HAP-1 (cell line): Measurements from ENCODE around the gene GFPT2.
"Not testable (repeated sequence)": the region's sequence is repeated elsewhere in the genome, so short reads cannot be mapped to it uniquely, and the experiment has no call there.

Experiments
- DNase-seq, 2 experiments: peaks; one replicate each; pipeline ENCODE4 v3.0.0-alpha.2; 2016 to 2020; ENCODE audit warnings: low spot score in 2 of 2
- H3K27me3 ChIP-seq: fragments of 250-450 bp; sonication (Bioruptor Pico); 2 replicates; pipeline ENCODE4 v1.5.1; 2020; ENCODE audit warnings: low read depth, mild to moderate bottlenecking, moderate library complexity
- H3K36me3 ChIP-seq: fragments of 250-450 bp; sonication (Bioruptor Pico); replicated peaks from 2 replicates; pipeline ENCODE4 v1.5.1; 2020; ENCODE audit warnings: mild to moderate bottlenecking
- H3K4me1 ChIP-seq: fragments of 250-450 bp; sonication (Bioruptor Pico); 2 replicates; pipeline ENCODE4 v1.5.1; 2020; ENCODE audit warnings: mild to moderate bottlenecking
- H3K4me3 ChIP-seq: fragments of 250-450 bp; sonication (Bioruptor Pico); 2 replicates; pipeline ENCODE4 v1.5.1; 2020; ENCODE audit warnings: mild to moderate bottlenecking, moderate library complexity
- H3K9me3 ChIP-seq: fragments of 250-450 bp; sonication (Bioruptor Pico); 2 replicates; pipeline ENCODE4 v1.5.1; 2020; ENCODE audit warnings: mild to moderate bottlenecking, moderate library complexity
- in situ Hi-C: fragments of 300-500 bp; cut with MboI; formaldehyde crosslinking; loops from 3 replicates; pipeline ENCODE4 v1.14.3; 2020; ENCODE audit warnings: low sequenced_read_pairs, inconsistent platforms, mixed read lengths

The GFPT2 gene

DNA sequence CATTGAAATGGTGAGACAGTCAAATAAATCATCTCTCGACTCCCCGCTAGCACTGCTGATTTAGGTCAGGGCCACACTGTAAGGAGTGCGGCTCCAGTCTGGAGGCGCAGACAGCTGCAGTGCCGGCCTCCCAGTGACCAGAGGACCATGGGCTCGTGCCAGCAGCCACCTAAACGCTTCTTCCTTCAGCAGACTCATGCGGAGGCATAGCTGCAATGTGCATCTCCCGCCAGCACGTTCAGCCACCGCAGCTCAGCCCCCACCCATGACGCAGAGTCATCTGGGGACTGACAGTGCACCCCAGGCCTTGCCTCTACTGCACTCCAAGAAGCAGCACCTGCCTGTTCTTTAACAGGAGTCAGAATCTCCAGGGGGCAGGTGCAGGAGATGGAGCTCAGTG is 47.7 kb downstream of the GFPT2 start:
- in situ Hi-C loops = no loop called here
- H3K27me3 ChIP-seq = no peaks in the 10 kb centered on the region
- H3K4me3 ChIP-seq = no peak overlapping the region
- H3K9me3 ChIP-seq = no peaks in the 10 kb centered on the region
- H3K4me1 ChIP-seq = no peaks in the 10 kb centered on the region
- peaks cover 4% of the 10 kb centered on the region for H3K36me3 ChIP-seq
- DNase-seq = no peak

DNA sequence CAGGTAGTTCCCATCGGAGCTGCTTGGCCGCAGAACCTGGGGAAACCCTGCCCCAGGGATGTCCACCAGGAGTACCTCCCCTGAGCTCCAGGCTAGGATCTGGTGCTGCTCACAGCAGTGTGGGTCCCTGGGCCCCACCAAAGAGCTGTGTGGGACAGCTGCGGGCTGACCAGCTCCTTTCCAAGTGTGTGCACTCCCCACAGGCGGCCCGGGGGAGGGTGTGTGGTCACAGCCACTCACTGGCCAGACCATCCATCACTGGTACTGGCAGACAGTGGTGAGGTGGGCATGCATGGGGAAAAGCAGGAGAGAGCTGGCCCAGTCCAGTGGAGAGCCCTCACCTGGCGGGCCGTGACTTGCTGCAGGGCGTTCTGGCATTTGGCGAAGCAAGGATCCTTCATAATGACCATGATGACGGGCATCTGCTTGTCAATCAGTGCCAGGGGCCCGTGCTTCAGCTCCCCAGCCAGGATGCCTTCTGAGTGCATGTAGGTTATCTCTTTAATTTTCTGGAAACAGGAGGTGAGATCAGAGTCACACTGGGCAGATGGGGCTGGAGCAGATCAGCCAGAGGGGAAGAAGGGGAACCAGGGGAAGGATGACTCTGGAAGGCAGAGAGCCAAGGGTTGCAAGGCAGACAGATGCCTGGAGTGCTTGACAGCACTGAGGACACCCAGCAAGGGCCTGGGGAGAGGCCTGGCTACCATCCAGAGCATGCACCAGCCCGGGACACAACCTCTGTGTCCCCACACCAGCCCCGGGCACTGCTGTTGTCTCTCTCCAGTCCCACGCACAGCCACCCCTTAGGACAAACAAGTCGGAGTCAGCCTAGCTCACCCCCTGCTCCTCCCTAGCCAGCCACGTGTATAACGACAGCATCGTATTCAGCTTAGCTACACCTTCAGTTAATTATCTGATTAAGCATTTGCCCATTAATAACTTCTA is 48.4 kb downstream of the GFPT2 start:
- Histone ChIP-seq H3K36me3 (peaks cover 4% of the 10 kb centered on the region), H3K4me3 (no peak overlapping the region), H3K4me1 (no peaks in the 10 kb centered on the region), H3K27me3 (no peaks in the 10 kb centered on the region), H3K9me3 (no peaks in the 10 kb centered on the region)
- DNase-seq = no peak
- in situ Hi-C loops = no loop called here

DNA sequence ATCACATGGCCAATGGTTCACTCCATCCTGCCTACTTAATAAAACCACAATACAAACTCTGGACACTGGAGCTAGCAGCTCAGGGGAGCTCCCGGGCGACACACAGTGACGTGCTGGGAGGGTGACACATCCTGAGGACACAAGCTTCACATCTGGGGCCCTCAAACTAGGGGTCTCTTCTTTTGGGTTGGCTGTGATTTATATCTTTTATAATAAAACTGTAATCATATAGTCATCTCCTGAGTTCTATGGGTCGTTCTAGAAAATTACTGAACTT is 49.2 kb downstream of the GFPT2 start:
- no peaks in the 10 kb centered on the region for H3K9me3 ChIP-seq
- H3K4me3 ChIP-seq = no peak overlapping the region
- peaks cover 4% of the 10 kb centered on the region for H3K36me3 ChIP-seq
- in situ Hi-C loops = no loop called here
- no peaks in the 10 kb centered on the region for H3K27me3 ChIP-seq
- H3K4me1 ChIP-seq = no peaks in the 10 kb centered on the region
- DNase-seq = no peak

DNA sequence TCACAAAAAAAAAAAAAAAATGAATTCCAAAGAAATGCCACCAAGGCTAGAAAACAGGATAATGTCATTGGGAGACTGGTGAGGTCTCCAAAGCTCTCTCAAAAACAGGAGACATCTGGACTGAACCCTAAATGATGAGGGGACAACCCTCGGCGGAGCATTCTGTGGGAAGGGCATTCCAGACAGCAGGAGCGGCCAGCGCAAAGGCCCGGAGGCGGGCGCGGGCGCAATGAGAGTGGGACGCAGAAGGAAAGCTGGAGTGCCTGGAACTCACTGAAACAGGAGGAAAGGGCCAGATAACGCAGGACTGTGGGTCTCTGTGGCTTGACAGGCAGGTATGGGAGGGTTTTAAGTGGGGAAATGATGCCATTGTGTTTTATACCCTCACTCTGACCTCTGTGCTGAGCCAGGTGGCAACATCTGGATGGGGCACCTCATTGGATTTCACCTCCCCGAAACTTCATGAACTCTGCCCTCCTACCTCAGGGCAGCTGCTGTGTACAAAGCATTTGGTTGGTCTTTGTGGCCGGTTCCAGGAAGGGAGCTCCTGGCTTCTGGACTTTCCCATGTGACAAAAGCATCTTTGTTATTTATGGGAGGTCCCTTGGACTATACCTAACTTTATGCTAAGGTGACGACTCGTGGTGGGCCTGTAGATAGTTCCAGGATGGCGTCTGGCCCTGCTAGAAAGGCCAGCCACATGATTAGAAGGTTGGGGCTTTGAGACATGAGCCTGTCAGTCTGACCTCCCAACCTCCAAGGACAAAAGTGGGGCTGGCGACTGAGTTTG is 49.7 kb downstream of the GFPT2 start:
- Histone ChIP-seq H3K4me1 (no peaks in the 10 kb centered on the region), H3K27me3 (no peaks in the 10 kb centered on the region), H3K9me3 (no peaks in the 10 kb centered on the region), H3K36me3 (peaks cover 4% of the 10 kb centered on the region), H3K4me3 (no peak overlapping the region)
- in situ Hi-C loops = no loop called here
- no peak for DNase-seq

DNA sequence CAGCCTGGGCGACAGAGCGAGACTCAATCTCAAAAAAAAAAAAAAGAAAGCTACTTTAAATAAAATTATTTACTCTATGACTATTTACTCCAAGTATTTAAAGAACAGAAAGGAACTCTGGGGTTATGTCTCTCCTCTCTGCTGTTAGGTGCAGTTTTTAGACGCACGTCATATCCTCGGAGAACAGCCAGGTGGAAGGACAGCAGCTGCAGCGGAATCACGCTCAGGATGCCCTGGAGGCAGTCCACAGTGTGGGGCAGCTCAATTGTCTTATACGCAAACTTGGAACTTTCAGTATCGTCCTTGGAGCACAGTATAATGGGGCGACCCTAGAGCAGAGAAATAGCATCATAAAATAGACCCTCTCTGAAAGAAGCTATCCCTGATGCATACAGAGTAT is 50.9 kb downstream of the GFPT2 start:
- 0 out of 2 replicates have a peak, but pooled peaks cover 4% of the 10 kb centered on the region for H3K4me1 ChIP-seq
- H3K4me3 ChIP-seq = no peak overlapping the region
- in situ Hi-C loops = no loop called here
- DNase-seq = no peak
- no peaks in the 10 kb centered on the region for H3K9me3 ChIP-seq
- peaks cover 4% of the 10 kb centered on the region for H3K36me3 ChIP-seq
- H3K27me3 ChIP-seq = no peaks in the 10 kb centered on the region

DNA sequence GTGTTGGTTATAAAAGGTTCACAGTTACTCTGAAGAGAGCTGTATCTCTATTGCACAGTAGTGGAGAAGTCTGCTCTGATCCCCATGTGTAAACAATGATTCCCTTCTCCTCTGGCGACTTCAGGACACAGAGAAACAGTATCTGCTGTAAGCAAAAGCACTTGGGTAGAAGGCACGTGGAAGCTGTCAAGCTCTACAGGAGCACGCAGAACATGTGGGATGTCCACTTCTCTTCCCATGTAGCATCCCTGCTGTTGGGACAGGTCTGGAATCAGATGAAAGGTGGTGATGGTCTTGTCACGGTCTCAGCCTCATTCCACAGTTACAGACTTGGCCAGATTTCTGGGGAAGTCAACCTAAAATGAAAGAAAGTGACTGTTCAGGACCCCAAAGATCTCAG is 51.9 kb downstream of the GFPT2 start:
- DNase-seq = no peak
- in situ Hi-C loops = no loop called here
- H3K4me3 ChIP-seq = no peak overlapping the region
- no peaks in the 10 kb centered on the region for H3K27me3 ChIP-seq
- 0 out of 2 replicates have a peak, but pooled peaks cover 4% of the 10 kb centered on the region for H3K4me1 ChIP-seq
- peaks cover 4% of the 10 kb centered on the region for H3K36me3 ChIP-seq
- H3K9me3 ChIP-seq = no peaks in the 10 kb centered on the region

DNA sequence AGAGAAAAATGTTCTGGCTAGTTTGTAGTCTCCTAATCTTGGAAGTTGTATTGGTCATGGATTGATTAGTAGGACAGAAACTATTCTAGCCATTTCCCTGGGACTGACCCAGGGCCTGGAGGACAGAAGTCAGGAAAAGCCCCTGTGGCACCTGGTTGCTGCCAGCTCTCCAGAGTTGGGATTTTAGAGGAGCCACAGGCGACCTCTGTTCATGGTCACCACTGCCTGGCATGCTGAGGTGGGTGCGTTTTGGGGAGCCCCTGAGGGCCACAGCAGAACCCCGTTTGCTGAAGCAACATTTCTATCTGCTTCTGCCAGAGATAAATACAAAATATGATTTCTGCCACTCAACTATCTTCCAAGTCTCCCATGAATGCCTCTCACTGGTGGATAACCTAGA is 53.6 kb downstream of the GFPT2 start:
- in situ Hi-C loops = loop anchor here (10.0 kb wide), 1 partner anchor 175 kb away; no protein-coding TSS in a partner anchor
- H3K4me3 ChIP-seq = no peak overlapping the region
- H3K27me3 ChIP-seq = no peaks in the 10 kb centered on the region
- peaks cover 4% of the 10 kb centered on the region for H3K36me3 ChIP-seq
- no peak for DNase-seq
- H3K4me1 ChIP-seq = 0 out of 2 replicates have a peak, but pooled peaks cover 4% of the 10 kb centered on the region
- no peaks in the 10 kb centered on the region for H3K9me3 ChIP-seq

DNA sequence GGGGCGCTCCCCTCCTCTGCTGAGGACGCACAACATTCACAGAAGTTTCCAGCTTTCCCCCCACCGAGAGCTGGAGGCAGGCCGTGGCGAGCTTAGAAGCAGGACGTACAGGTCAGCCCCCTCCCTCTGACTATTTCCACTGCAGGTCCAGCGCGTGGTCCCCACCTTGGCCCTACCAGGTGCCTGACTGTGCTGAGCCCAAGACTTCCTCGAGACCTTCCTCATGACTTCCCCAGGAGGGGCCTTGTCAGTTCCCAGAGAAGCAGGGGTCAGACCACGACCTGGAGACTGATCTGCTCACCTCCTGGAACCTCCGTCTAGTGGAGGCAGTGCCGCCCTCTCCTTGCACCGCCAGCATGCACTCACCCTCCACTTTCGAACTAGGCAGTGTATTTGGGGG is 54.1 kb downstream of the GFPT2 start:
- in situ Hi-C loops = loop anchor here (10.0 kb wide), 1 partner anchor 176 kb away; no protein-coding TSS in a partner anchor

DNA sequence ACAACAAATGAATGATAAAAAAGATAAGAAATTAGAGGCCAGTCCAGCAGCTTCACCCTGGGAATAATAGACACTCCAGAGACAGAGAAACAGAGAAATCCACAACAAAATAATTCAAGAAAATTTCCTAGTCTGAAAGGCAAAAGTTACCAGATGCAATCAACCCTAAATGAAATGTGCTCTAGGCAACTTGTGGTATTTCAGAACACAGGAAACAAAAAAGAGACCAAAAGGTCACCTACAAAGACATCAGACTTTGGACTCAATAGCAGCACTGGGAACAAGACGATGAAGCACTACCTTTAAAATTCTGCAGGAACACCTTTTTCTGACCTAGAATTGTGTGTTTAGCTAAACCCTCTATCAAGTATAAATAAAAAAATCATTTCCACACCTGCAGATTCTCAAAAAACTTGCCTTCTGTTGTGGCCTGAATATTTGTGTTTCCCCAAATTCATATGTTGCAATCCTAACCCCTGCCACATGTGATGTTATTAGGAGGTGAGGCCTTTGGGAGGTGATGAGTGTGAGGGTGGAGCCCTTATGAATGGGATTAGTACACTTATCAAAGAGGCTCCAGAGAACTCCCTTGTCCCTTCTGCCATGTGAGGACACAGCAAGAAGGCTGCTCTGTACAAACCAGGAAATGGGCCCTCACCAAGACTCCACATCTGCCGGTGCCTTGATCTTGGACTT is 55.4 kb downstream of the GFPT2 start:
- Histone ChIP-seq H3K27me3 (no peaks in the 10 kb centered on the region), H3K9me3 (no peaks in the 10 kb centered on the region), H3K4me3 (no peak overlapping the region), H3K36me3 (peaks cover 7% of the 10 kb centered on the region), H3K4me1 (peaks cover 8% of the 10 kb centered on the region)
- in situ Hi-C loops = loop anchor here (10.0 kb wide), 1 partner anchor 177 kb away; no protein-coding TSS in a partner anchor
- DNase-seq = no peak

More for the DNA sequence above, 54.1 kb downstream of the GFPT2 start:
- DNase-seq, H3K27me3 ChIP-seq, H3K4me3 ChIP-seq, H3K4me1 ChIP-seq, H3K36me3 ChIP-seq, H3K9me3 ChIP-seq: not testable (repeated sequence)

DNA sequence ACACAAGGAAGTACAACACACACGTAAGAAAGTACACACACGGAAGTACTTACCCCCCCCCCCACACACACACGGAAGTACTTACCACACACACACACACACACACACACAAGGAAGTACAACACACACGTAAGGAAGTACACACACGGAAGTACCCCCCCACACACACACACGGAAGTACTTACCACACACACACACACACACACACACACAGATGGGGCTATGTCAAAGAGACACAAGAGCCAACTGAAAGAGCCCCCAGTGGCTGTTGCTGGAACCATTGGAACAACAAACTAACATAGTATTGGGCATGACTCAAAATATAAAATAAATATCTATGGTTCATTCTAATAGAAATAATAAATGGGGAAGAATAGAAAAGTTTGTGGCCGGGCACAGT is 56.4 kb downstream of the GFPT2 start:
- Histone ChIP-seq H3K4me3 (no peak overlapping the region), H3K27me3 (no peaks in the 10 kb centered on the region), H3K36me3 (peaks cover 2% of the 10 kb centered on the region; the same call in 1 of the 2 replicates), H3K9me3 (no peaks in the 10 kb centered on the region), H3K4me1 (peaks cover 8% of the 10 kb centered on the region)
- no peak for DNase-seq
- in situ Hi-C loops = loop anchor here (10.0 kb wide), 1 partner anchor 178 kb away; no protein-coding TSS in a partner anchor

DNA sequence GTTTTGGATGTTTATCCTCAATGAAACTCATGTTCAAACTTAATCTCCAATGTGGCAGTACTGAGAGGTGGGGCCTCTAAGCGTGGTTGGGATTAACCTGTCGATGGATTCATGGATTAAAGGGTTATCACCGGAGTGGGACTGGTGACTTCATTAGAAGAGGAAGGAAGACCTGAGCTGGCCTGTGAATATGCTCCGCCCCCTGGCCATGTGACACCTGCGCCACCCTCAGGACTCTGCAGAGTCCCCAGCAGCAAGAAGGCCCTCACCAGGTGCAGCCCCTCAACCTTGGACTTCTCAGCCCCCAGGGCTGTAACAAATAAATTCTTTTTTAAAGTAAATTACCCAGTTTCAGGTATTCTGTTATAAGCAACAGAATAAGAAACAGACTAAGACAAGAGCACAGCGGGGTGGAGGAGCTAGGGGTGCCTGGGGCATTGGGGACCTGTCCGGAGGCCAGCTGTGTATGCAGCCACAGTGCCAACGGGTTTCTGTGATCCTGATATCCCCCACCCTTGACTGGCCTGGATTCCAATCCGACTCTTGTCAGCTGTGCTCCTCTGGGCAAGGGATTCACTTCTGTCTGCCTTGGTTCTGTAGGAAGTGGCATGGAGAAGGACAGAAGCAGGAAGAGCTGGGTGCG is 58.1 kb downstream of the GFPT2 start:
- no peak for DNase-seq
- peaks cover 2% of the 10 kb centered on the region; the same call in 1 of the 2 replicates for H3K36me3 ChIP-seq
- H3K27me3 ChIP-seq = no peaks in the 10 kb centered on the region
- H3K4me3 ChIP-seq = no peak overlapping the region
- in situ Hi-C loops = loop anchor here (10.0 kb wide), 1 partner anchor 180 kb away; no protein-coding TSS in a partner anchor
- H3K4me1 ChIP-seq = peaks cover 16% of the 10 kb centered on the region
- no peaks in the 10 kb centered on the region for H3K9me3 ChIP-seq

DNA sequence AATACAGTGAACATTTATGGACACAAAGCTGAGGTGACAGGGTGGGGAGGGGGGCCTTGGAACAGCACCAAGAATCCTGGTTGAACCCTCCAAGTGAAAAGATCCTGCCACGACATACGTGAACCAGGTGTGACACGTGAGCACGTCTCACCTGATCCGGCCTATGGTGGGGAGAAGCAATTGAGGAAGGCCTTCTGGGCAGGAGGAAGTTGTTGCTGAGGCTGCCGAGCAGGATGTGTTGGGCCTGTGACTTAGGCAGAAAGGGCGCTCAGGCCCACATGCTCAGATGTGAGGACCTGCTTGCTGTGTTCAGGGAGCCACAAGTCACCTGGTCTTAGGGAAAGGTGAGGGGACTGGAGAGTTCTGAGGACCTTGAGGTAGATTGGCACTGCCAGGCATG is 58.7 kb downstream of the GFPT2 start:
- DNase-seq = no peak
- in situ Hi-C loops = loop anchor here (10.0 kb wide), 1 partner anchor 180 kb away; no protein-coding TSS in a partner anchor

More for the DNA sequence above, 58.7 kb downstream of the GFPT2 start:
- no peak overlapping the region for H3K4me3 ChIP-seq
- H3K9me3 ChIP-seq = no peaks in the 10 kb centered on the region
- H3K27me3 ChIP-seq = no peaks in the 10 kb centered on the region
- H3K36me3 ChIP-seq = peaks cover 2% of the 10 kb centered on the region; the same call in 1 of the 2 replicates
- H3K4me1 ChIP-seq = peaks cover 17% of the 10 kb centered on the region
